ENCODE data around the gene TRIM51. TPM values are rescaled to one million over a fixed set of nuclear protein-coding genes. Genes with fewer than 3 reads are reported as not detected.
"Not testable (repeated sequence)": the region's sequence is repeated elsewhere in the genome, so short reads cannot be mapped to it uniquely, and the experiment has no call there.

TRIM51 gene, protein sequence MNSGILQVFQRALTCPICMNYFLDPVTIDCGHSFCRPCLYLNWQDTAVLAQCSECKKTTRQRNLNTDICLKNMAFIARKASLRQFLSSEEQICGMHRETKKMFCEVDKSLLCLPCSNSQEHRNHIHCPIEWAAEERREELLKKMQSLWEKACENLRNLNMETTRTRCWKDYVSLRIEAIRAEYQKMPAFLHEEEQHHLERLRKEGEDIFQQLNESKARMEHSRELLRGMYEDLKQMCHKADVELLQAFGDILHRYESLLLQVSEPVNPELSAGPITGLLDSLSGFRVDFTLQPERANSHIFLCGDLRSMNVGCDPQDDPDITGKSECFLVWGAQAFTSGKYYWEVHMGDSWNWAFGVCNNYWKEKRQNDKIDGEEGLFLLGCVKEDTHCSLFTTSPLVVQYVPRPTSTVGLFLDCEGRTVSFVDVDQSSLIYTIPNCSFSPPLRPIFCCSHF
- total RNA-seq (not detected), polyA plus RNA-seq (not detected)

GRCh38 chr11:55882997-55883396 is at the start of gene TRIM51:
Gene TRIM51, plus strand, starts transcription at chr11:55883297. Its CDS starts 2,132 bp downstream, at chr11:55885429.
- peaks cover 0 to 14% (median 5%) of the 10 kb centered on the region in 7 donors for H3K9me3 Mint-ChIP-seq
- H3K4me1 Mint-ChIP-seq; DNase-seq; H3K27me3 ChIP-seq (ENCODE audit: control insufficient read depth, insufficient read depth, low read length); H3K9me3 ChIP-seq (ENCODE audit: control insufficient read depth in 2 of 2, low read length in 2 of 2); H3K36me3 Mint-ChIP-seq; ATAC-seq (ENCODE audit: low read depth in 2 of 2); H3K36me3 ChIP-seq (ENCODE audit: control insufficient read depth, insufficient read depth, low read length); H3K4me3 Mint-ChIP-seq; H3K27ac Mint-ChIP-seq; H3K4me3 ChIP-seq (ENCODE audit: low read depth, low read length); H3K27me3 Mint-ChIP-seq; H3K27ac ChIP-seq (ENCODE audit: insufficient read depth, low read length, poor library complexity, severe bottlenecking); H3K4me1 ChIP-seq (ENCODE audit: control insufficient read depth, insufficient read depth, low read length, poor library complexity, severe bottlenecking): not testable (repeated sequence)

DNA sequence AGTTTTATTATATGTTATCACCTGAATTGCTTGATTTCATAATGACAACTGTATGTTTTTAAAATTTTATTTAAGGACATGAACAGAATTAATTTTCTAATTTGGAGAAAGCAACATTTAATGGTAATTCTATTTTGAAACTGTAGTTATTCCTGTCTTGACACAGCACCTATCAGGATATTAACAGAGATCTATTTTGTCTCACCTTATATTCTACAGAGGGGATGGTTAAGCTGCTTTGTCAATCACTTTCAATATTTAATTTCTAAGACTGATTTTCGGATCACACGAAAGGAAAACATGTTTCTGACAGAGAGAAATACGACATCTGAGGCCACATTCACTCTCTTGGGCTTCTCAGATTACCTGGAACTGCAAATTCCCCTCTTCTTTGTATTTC is 44.6 kb upstream of the TRIM51 start, which contains the start of gene OR5D16:
TSS of gene OR5D16 (plus strand) at position 301 of the 400 bp plus-strand sequence. CDS start at position 301, 0 bp downstream.
- Histone ChIP-seq H3K27ac (ENCODE audit: insufficient read depth, low read length, poor library complexity, severe bottlenecking) (no peak within 1 kb of the TSS), H3K9me3 (ENCODE audit: control insufficient read depth in 2 of 2, low read length in 2 of 2) (peaks cover 0 to 3% of the 10 kb centered on the region in 2 experiments), H3K36me3 (ENCODE audit: control insufficient read depth, insufficient read depth, low read length) (no peaks in the 10 kb centered on the region), H3K27me3 (ENCODE audit: control insufficient read depth, insufficient read depth, low read length) (no peaks in the 10 kb centered on the region), H3K4me3 (ENCODE audit: low read depth, low read length) (no peak within 1 kb of the TSS), H3K4me1 (ENCODE audit: control insufficient read depth, insufficient read depth, low read length, poor library complexity, severe bottlenecking) (no peaks in the 10 kb centered on the region)
- ATAC-seq (ENCODE audit: low read depth in 2 of 2) (no peak), DNase-seq (no peak)
- H3K9me3 Mint-ChIP-seq, result peaks cover 0 to 29% (median 5%) of the 10 kb centered on the region in 7 donors
- H3K4me3 Mint-ChIP-seq, result no peak within 1 kb of the TSS
- H3K27ac Mint-ChIP-seq, result no peak within 1 kb of the TSS
- H3K36me3 Mint-ChIP-seq, result no peaks in the 10 kb centered on the region
- no peaks in the 10 kb centered on the region for H3K27me3 Mint-ChIP-seq
- H3K4me1 Mint-ChIP-seq, result no peaks in the 10 kb centered on the region

GRCh38 chr11:55847453-55847852 is 35.6 kb upstream of the TRIM51 start:
- Mint-ChIP-seq H3K4me1 (no peaks in the 10 kb centered on the region), H3K9me3 (peaks cover 1 to 24% (median 15%) of the 10 kb centered on the region in 7 donors), H3K27me3 (no peaks in the 10 kb centered on the region), H3K4me3 (no peak overlapping the region), H3K27ac (no peak overlapping the region), H3K36me3 (no peaks in the 10 kb centered on the region)
- H3K9me3 ChIP-seq (ENCODE audit: control insufficient read depth in 2 of 2, low read length in 2 of 2), result no peaks in the 10 kb centered on the region
- H3K4me3 ChIP-seq (ENCODE audit: low read depth, low read length), result no peak overlapping the region
- H3K4me1 ChIP-seq (ENCODE audit: control insufficient read depth, insufficient read depth, low read length, poor library complexity, severe bottlenecking), result no peaks in the 10 kb centered on the region
- ATAC-seq (ENCODE audit: low read depth in 2 of 2), result no peak
- DNase-seq, result no peak
- no peak overlapping the region for H3K27ac ChIP-seq (ENCODE audit: insufficient read depth, low read length, poor library complexity, severe bottlenecking)
- no peaks in the 10 kb centered on the region for H3K27me3 ChIP-seq (ENCODE audit: control insufficient read depth, insufficient read depth, low read length)
- H3K36me3 ChIP-seq (ENCODE audit: control insufficient read depth, insufficient read depth, low read length), result no peaks in the 10 kb centered on the region

DNA sequence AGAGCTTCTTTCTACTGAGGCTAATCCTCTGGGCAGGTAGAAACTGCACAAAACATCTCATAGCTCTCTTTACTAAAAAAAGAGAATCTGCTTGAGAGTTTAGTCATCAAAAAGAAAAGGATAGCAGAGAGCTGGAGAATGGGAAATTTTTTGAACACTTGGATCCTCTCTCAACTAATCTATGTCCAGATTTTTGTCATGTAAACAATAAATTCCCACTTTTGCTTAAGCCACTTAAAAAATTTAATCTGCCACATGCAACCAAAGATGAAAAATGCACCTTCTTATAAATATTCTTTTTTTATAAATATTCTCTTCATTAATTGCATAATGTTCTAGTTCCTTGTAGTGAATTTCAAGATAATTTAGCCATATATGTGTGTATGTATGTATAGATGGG is 34.1 kb upstream of the TRIM51 start:
- Mint-ChIP-seq H3K27me3 (no peaks in the 10 kb centered on the region), H3K4me3 (no peak overlapping the region), H3K4me1 (no peaks in the 10 kb centered on the region), H3K36me3 (no peaks in the 10 kb centered on the region), H3K9me3 (peaks cover 0 to 32% (median 16%) of the 10 kb centered on the region in 7 donors), H3K27ac (no peak overlapping the region)
- Histone ChIP-seq H3K4me3 (ENCODE audit: low read depth, low read length) (no peak overlapping the region), H3K9me3 (ENCODE audit: control insufficient read depth in 2 of 2, low read length in 2 of 2) (no peaks in the 10 kb centered on the region), H3K27me3 (ENCODE audit: control insufficient read depth, insufficient read depth, low read length) (no peaks in the 10 kb centered on the region), H3K36me3 (ENCODE audit: control insufficient read depth, insufficient read depth, low read length) (no peaks in the 10 kb centered on the region), H3K4me1 (ENCODE audit: control insufficient read depth, insufficient read depth, low read length, poor library complexity, severe bottlenecking) (no peaks in the 10 kb centered on the region), H3K27ac (ENCODE audit: insufficient read depth, low read length, poor library complexity, severe bottlenecking) (no peak overlapping the region)
- no peak for DNase-seq
- ATAC-seq (ENCODE audit: low read depth in 2 of 2), result no peak

DNA sequence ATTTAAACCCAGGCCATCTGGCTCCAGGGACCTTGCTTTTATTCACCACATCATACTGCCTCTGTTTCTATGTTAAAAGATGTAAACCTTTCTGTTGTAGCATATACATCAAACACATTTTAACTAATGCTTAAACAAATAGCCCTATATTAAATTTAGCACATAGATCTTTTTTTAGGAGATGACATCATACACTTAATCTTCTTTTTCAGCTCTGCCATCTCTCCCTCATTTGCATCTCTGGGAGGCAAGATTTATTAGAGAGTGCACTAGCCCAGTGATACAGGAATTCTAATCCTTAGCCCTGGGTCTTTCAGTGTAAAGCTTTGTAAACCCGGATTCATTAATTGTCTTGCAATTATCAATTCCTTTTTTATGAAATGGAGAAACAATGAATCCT is 31.0 kb upstream of the TRIM51 start:
- Histone ChIP-seq H3K4me1 (ENCODE audit: control insufficient read depth, insufficient read depth, low read length, poor library complexity, severe bottlenecking) (no peaks in the 10 kb centered on the region), H3K27me3 (ENCODE audit: control insufficient read depth, insufficient read depth, low read length) (no peaks in the 10 kb centered on the region), H3K9me3 (ENCODE audit: control insufficient read depth in 2 of 2, low read length in 2 of 2) (no peaks in the 10 kb centered on the region), H3K27ac (ENCODE audit: insufficient read depth, low read length, poor library complexity, severe bottlenecking) (no peak overlapping the region), H3K4me3 (ENCODE audit: low read depth, low read length) (no peak overlapping the region), H3K36me3 (ENCODE audit: control insufficient read depth, insufficient read depth, low read length) (no peaks in the 10 kb centered on the region)
- no peaks in the 10 kb centered on the region for H3K36me3 Mint-ChIP-seq
- no peaks in the 10 kb centered on the region for H3K4me1 Mint-ChIP-seq
- H3K27me3 Mint-ChIP-seq, result no peaks in the 10 kb centered on the region
- no peak overlapping the region for H3K4me3 Mint-ChIP-seq
- H3K9me3 Mint-ChIP-seq, result peaks cover 0 to 27% (median 10%) of the 10 kb centered on the region in 7 donors
- H3K27ac Mint-ChIP-seq, result no peak overlapping the region
- no peak for DNase-seq
- no peak for ATAC-seq (ENCODE audit: low read depth in 2 of 2)

DNA sequence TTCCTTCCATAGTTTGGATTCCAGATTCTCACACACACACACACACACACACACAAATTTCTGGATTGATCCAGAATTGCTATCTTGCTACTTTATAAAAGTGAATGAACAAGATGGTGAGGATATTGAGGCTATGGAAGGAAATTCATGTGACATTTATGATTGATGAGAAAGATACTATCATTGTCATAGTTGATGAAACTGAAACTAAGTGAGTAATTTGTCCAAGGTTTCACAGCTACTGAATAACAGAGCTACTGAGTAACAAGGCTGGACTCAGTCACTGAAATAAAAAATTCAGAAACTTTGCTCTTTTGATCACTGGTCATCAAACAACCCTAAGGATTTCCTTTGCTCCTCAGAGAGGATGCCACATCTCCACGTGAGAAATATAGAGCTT is 28.4 kb upstream of the TRIM51 start:
- Histone ChIP-seq H3K36me3 (ENCODE audit: control insufficient read depth, insufficient read depth, low read length) (no peaks in the 10 kb centered on the region), H3K27me3 (ENCODE audit: control insufficient read depth, insufficient read depth, low read length) (no peaks in the 10 kb centered on the region), H3K4me3 (ENCODE audit: low read depth, low read length) (no peak overlapping the region), H3K27ac (ENCODE audit: insufficient read depth, low read length, poor library complexity, severe bottlenecking) (no peak overlapping the region), H3K4me1 (ENCODE audit: control insufficient read depth, insufficient read depth, low read length, poor library complexity, severe bottlenecking) (no peaks in the 10 kb centered on the region), H3K9me3 (ENCODE audit: control insufficient read depth in 2 of 2, low read length in 2 of 2) (no peaks in the 10 kb centered on the region)
- no peak overlapping the region for H3K4me3 Mint-ChIP-seq
- ATAC-seq (ENCODE audit: low read depth in 2 of 2) (no peak), DNase-seq (no peak)
- H3K9me3 Mint-ChIP-seq, result peaks cover under 1 to 33% (median 8%) of the 10 kb centered on the region in 7 donors
- no peaks in the 10 kb centered on the region for H3K36me3 Mint-ChIP-seq
- H3K27ac Mint-ChIP-seq, result no peak overlapping the region
- no peaks in the 10 kb centered on the region for H3K27me3 Mint-ChIP-seq
- H3K4me1 Mint-ChIP-seq, result no peaks in the 10 kb centered on the region

GRCh38 chr11:55867354-55867753 is 15.7 kb upstream of the TRIM51 start:
- H3K36me3 ChIP-seq (ENCODE audit: control insufficient read depth, insufficient read depth, low read length); H3K27me3 Mint-ChIP-seq; H3K27ac Mint-ChIP-seq; H3K27me3 ChIP-seq (ENCODE audit: control insufficient read depth, insufficient read depth, low read length); H3K36me3 Mint-ChIP-seq; H3K4me1 Mint-ChIP-seq; H3K4me1 ChIP-seq (ENCODE audit: control insufficient read depth, insufficient read depth, low read length, poor library complexity, severe bottlenecking); ATAC-seq (ENCODE audit: low read depth in 2 of 2); H3K27ac ChIP-seq (ENCODE audit: insufficient read depth, low read length, poor library complexity, severe bottlenecking); H3K4me3 Mint-ChIP-seq; H3K9me3 ChIP-seq (ENCODE audit: control insufficient read depth in 2 of 2, low read length in 2 of 2); H3K4me3 ChIP-seq (ENCODE audit: low read depth, low read length); DNase-seq: not testable (repeated sequence)
- H3K9me3 Mint-ChIP-seq, result peaks cover 2 to 18% (median 9%) of the 10 kb centered on the region in 7 donors

GRCh38 chr11:55872731-55873130 is 10.4 kb upstream of the TRIM51 start:
- not testable (repeated sequence) for H3K4me1 ChIP-seq (ENCODE audit: control insufficient read depth, insufficient read depth, low read length, poor library complexity, severe bottlenecking); ATAC-seq (ENCODE audit: low read depth in 2 of 2); H3K36me3 Mint-ChIP-seq; H3K36me3 ChIP-seq (ENCODE audit: control insufficient read depth, insufficient read depth, low read length); H3K27ac ChIP-seq (ENCODE audit: insufficient read depth, low read length, poor library complexity, severe bottlenecking); H3K9me3 ChIP-seq (ENCODE audit: control insufficient read depth in 2 of 2, low read length in 2 of 2); H3K4me3 ChIP-seq (ENCODE audit: low read depth, low read length); H3K27ac Mint-ChIP-seq; H3K27me3 ChIP-seq (ENCODE audit: control insufficient read depth, insufficient read depth, low read length); H3K9me3 Mint-ChIP-seq; H3K4me3 Mint-ChIP-seq; DNase-seq; H3K4me1 Mint-ChIP-seq; H3K27me3 Mint-ChIP-seq
